Hepatocyte (in vitro differentiated cells): ENCODE data around the gene STX8. TPM values are rescaled to one million over a fixed set of nuclear protein-coding genes. Genes with fewer than 3 reads are reported as not detected.
A peak's percentile ranks its signal among the peaks of the same experiment; 100 is the strongest.

ENCODE experiments used
- DNase-seq: peaks from one replicate; pipeline ENCODE4 v3.0.0-alpha.2; 2016; ENCODE audit warnings: low spot score
- H2AFZ ChIP-seq: fragments of 200-600 bp; sonication (generic); 2 replicates; pipeline ENCODE4 v1.6.0; 2016; ENCODE audit warnings: antibody characterized with exemption, mild to moderate bottlenecking
- H3K27ac ChIP-seq: fragments of 200-600 bp; sonication (generic); 2 replicates; pipeline ENCODE4 v1.5.1; 2016; ENCODE audit warnings: mild to moderate bottlenecking
- H3K27me3 ChIP-seq: fragments of 200-600 bp; sonication (generic); 2 replicates; pipeline ENCODE4 v1.6.1; 2016
- H3K36me3 ChIP-seq: fragments of 200-600 bp; sonication (generic); replicated peaks from 2 replicates; pipeline ENCODE4 v1.5.1; 2016; ENCODE audit warnings: low read depth; ENCODE audit not compliant: insufficient read depth
- H3K4me1 ChIP-seq: fragments of 200-600 bp; sonication (generic); 2 replicates; pipeline ENCODE4 v1.5.1; 2016; ENCODE audit warnings: mild to moderate bottlenecking, moderate library complexity; ENCODE audit not compliant: insufficient read depth
- H3K4me2 ChIP-seq: fragments of 200-600 bp; sonication (generic); 2 replicates; pipeline ENCODE4 v1.6.0; 2016
- H3K4me3 ChIP-seq: fragments of 200-600 bp; sonication (generic); 2 replicates; pipeline ENCODE4 v1.5.1; 2016; ENCODE audit warnings: mild to moderate bottlenecking
- H3K79me2 ChIP-seq: fragments of 200-600 bp; sonication (generic); 2 replicates; pipeline ENCODE4 v1.6.0; 2017; ENCODE audit warnings: mild to moderate bottlenecking
- H3K9me2 ChIP-seq: fragments of 200-600 bp; sonication (generic); replicated peaks from 2 replicates; pipeline ENCODE4 v1.6.0; 2017; ENCODE audit warnings: mild to moderate bottlenecking; ENCODE audit not compliant: insufficient read depth
- H3K9me3 ChIP-seq: fragments of 200-600 bp; sonication (generic); 2 replicates; pipeline ENCODE4 v1.5.1; 2016; ENCODE audit warnings: low read depth, mild to moderate bottlenecking
- H4K20me1 ChIP-seq: fragments of 200-600 bp; sonication (generic); 2 replicates; pipeline ENCODE4 v1.6.0; 2016; ENCODE audit warnings: mild to moderate bottlenecking; ENCODE audit not compliant: insufficient read depth, poor library complexity, severe bottlenecking
- EZH2 ChIP-seq: fragments of 200-600 bp; sonication (generic); IDR thresholded peaks from 2 replicates; pipeline ENCODE4 v1.6.1; 2016; ENCODE audit warnings: antibody characterized with exemption, mild to moderate bottlenecking, borderline replicate concordance
- EZH2phosphoT487 ChIP-seq: fragments of 200-600 bp; sonication (generic); IDR thresholded peaks from one replicate; pipeline ENCODE4 v1.6.1; 2018; ENCODE audit warnings: antibody characterized with exemption, mild to moderate bottlenecking, low read depth, moderate library complexity; ENCODE audit not compliant: unreplicated experiment, severe bottlenecking
- WGBS: methylation state at CpG from one replicate; pipeline ENCODE4 v1.1.6; 2016; ENCODE audit warnings: low lambda C conversion rate; ENCODE audit errors: missing lambda C conversion rate; 5-methylcytosine and 5-hydroxymethylcytosine counted together
- polyA plus RNA-seq: library from polyadenylated mRNA; unstranded; fragments of >200 nt; fragmentation: Nextera tagmentation; extraction: Ambion mirVana; gene quantifications from 2 replicates; pipeline ENCODE4 v1.2.1, GENCODE V29; 2016
- total RNA-seq: library from RNA; depleted of rRNA; stranded (reverse); fragments of >200 nt; gene quantifications from 2 replicates; pipeline ENCODE4 v1.2.3, GENCODE V29; 2014
- TF ChIP-seq, protein P1 (sequence below): fragments of 200-600 bp; sonication (generic); IDR thresholded peaks from 2 replicates; pipeline ENCODE4 v1.5.1; 2016; ENCODE audit warnings: antibody characterized with exemption, mild to moderate bottlenecking; ENCODE audit not compliant: poor library complexity

The STX8 gene
- total and polyA plus RNA-seq, 2 experiments from 2014 or later = 40.6 to 64.7 TPM

DNA sequence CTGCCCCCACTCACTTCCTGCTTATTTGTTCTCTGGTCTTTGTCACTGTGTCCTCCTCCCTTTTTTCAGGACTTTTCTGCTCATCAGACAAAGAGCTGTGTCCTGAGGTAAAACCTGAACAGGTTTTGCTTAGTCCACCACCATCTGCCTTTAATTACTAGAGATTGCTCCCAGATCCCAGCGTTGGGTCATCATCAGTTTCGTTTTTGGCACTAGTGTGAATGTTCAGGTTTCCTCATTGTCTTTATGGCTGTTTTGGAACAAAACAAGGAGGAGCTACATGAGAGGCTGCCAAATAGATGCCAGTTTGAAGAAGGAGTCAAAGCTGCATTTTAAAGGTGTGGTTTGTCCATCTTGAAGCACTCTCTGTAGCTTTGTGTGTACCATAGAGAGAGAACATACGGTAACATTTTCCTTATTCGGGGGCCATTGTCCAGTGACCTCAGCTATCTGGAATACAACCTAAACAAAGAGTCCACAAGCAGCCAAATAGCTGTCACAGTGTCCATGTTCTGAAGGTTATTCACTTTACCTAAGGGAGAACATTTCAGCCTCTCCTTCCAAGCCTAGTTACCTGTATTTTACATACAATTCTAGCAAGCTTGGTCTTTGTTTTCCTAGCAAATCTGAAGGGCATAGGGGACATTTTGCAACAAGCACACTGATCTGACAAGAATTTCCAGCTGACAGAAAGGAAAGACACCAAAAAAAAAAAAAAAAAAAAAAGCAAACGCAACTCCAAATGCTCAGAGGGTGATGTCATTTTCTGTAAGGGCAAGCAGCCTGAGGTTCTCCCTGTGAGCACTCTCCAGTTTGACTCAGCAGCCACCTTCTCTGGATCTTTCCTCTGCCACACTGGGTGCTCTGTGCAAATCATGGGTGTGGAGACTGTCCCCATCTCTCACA lies 358.2 kb downstream of the STX8 start:
- Histone ChIP-seq H3K4me1 (peaks cover 13% of the 10 kb centered on the region), H3K9me2 (no peaks in the 10 kb centered on the region), H3K27me3 (no peaks in the 10 kb centered on the region), H3K27ac (peak overlapping the region; percentile 83), H3K4me3 (no peak overlapping the region), H3K36me3 (no peaks in the 10 kb centered on the region), H2AFZ (peak overlapping the region; percentile 7), H3K79me2 (no peaks in the 10 kb centered on the region), H3K4me2 (peak overlapping the region; percentile 35), H3K9me3 (peaks cover 12% of the 10 kb centered on the region), H4K20me1 (no peaks in the 10 kb centered on the region)
- DNase-seq = peak; percentile 65
- 33% methylated on average over 4 of the region's 5 CpGs for WGBS
- TF ChIP-seq EZH2phosphoT487 = no peak
- TF ChIP-seq EZH2 = no peak
- TF ChIP-seq, protein P1, sequence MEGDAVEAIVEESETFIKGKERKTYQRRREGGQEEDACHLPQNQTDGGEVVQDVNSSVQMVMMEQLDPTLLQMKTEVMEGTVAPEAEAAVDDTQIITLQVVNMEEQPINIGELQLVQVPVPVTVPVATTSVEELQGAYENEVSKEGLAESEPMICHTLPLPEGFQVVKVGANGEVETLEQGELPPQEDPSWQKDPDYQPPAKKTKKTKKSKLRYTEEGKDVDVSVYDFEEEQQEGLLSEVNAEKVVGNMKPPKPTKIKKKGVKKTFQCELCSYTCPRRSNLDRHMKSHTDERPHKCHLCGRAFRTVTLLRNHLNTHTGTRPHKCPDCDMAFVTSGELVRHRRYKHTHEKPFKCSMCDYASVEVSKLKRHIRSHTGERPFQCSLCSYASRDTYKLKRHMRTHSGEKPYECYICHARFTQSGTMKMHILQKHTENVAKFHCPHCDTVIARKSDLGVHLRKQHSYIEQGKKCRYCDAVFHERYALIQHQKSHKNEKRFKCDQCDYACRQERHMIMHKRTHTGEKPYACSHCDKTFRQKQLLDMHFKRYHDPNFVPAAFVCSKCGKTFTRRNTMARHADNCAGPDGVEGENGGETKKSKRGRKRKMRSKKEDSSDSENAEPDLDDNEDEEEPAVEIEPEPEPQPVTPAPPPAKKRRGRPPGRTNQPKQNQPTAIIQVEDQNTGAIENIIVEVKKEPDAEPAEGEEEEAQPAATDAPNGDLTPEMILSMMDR = no peak

DNA sequence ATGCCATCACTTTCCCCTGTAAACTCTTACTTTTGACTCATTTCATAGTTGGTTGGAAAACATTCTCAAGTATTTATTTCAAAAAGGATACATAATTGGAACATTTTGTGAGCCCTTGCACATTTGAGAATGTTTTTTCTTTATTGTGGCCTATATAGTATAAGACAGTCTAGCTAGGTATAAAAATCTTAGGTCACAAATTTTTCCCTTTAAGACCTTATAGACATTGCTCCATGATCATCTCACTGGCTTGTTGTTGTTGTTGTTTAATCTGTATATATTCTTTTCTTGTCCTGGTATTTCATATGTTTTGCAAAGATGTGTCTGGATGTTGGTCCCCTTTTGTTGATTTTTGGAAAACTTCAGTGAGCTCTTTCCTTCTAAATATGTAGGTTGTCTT lies 360.2 kb downstream of the STX8 start:
- Histone ChIP-seq H3K4me1 (peaks cover 13% of the 10 kb centered on the region), H3K4me2 (no peak overlapping the region), H2AFZ (no peak overlapping the region), H3K27me3 (no peaks in the 10 kb centered on the region), H3K36me3 (no peaks in the 10 kb centered on the region), H3K4me3 (no peak overlapping the region), H4K20me1 (no peaks in the 10 kb centered on the region), H3K79me2 (no peaks in the 10 kb centered on the region), H3K9me3 (peaks cover 12% of the 10 kb centered on the region), H3K9me2 (no peaks in the 10 kb centered on the region), H3K27ac (no peak overlapping the region)
- no peak for DNase-seq
- TF ChIP-seq, protein P1 = no peak
- TF ChIP-seq EZH2 (no peak), EZH2phosphoT487 (no peak)

DNA sequence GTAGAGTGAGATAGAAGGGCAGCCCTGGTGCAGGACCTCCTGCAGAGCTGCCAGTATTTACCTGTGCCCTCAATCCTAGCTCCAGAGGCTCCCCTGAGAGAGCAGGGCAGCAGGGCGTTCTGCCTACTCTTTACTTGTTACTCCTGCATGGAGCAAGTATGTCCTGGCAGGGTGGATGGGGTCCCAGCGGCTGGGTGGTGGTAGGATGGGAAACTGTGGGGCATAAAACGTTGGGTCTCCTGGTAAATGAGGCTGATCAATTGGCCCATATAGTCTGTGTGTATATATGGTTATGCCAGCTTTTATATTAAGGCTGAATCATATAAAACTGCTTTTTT lies 362.3 kb downstream of the STX8 start:
- Histone ChIP-seq H3K9me3 (peaks cover 12% of the 10 kb centered on the region), H3K4me3 (no peak overlapping the region), H3K79me2 (no peaks in the 10 kb centered on the region), H3K36me3 (no peaks in the 10 kb centered on the region), H4K20me1 (no peaks in the 10 kb centered on the region), H2AFZ (no peak overlapping the region), H3K27me3 (no peaks in the 10 kb centered on the region), H3K4me2 (no peak overlapping the region), H3K9me2 (no peaks in the 10 kb centered on the region), H3K4me1 (peaks cover 13% of the 10 kb centered on the region), H3K27ac (no peak overlapping the region)
- DNase-seq = no peak
- WGBS = 88% methylated on average over 3 of the region's 3 CpGs
- no peak for TF ChIP-seq EZH2phosphoT487

DNA sequence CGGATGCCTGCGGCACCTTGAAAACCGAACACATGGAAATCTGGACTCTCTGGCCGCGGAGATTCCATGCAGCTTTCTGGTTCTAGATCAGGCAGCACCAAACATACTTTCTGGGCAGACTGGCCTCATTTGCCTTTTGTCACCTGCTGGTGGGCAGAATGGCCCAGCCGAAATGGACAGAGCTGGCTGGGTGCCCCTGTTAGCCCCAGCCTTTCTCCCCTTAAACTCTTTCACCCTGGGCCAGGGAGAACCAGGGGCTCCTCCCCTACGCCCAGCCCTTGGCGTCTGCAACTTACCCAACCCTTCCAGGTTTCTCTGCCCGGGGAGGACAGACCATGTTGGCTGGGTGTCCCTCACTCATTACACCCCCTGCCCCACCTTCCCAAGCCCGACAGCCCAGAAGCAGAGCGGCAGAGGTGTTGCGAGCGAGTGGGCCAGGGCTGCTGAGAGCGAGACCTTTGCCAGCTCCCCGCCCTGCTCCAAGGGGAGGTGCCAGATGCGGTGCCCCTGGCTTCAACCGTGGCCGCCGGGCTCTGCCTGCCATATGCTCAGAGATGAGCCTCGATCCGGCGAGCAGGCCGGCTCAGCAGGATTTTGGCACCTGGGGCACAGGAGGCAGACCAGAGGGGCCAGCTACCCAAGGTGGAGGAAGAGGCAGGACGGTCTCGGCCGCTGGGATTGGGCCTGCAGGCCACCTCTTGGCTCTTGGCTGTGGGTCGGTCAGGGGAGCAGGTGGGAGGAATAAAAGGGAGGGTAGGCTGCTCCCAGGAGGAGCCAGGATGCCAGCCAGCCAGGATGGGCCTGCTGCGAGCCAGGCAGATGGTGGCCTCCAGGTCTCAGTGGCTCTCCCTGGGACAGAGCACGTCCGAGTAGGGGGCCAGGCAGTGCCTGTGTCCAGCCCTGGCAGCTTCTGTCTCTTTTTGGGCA lies 363.0 kb downstream of the STX8 start:
- Histone ChIP-seq H3K27me3 (no peaks in the 10 kb centered on the region), H3K36me3 (no peaks in the 10 kb centered on the region), H3K79me2 (no peaks in the 10 kb centered on the region), H4K20me1 (no peaks in the 10 kb centered on the region), H3K4me1 (peaks cover 8% of the 10 kb centered on the region), H3K9me2 (no peaks in the 10 kb centered on the region), H3K27ac (no peak overlapping the region), H2AFZ (no peak overlapping the region), H3K4me3 (no peak overlapping the region), H3K9me3 (peaks cover 12% of the 10 kb centered on the region), H3K4me2 (no peak overlapping the region)
- no peak for TF ChIP-seq EZH2phosphoT487
- TF ChIP-seq, protein P1 = no peak
- no peak for TF ChIP-seq EZH2
- no peak for DNase-seq
- WGBS = 93% methylated on average over 30 of the region's 30 CpGs
